IMR-90 (cell line): ENCODE results near the gene UBL3. TPM values are rescaled to one million over a fixed set of nuclear protein-coding genes. Genes with fewer than 3 reads are reported as not detected.

ENCODE experiments used
- ATAC-seq: fragments of 200-7000 bp; cut with Tn5 transposase; 2 replicates; pipeline ENCODE4 v1.9.1; 2020; ENCODE audit warnings: low read depth, mild to moderate bottlenecking, moderate library complexity
- BruUV-seq: library from RNA; stranded (reverse); fragments of 400-500 nt; replicated peaks from 2 replicates; lab custom pipeline; 2021; lab: Mats Ljungman, UMichigan
- CTCF ChIA-PET: fragments of 300-600 bp; formaldehyde crosslinking; extraction: SDS; loops from one replicate; lab custom pipeline; 2021; ENCODE audit warnings: antibody characterized with exemption; lab: Yijun Ruan, JAX
- POLR2A ChIA-PET: fragments of 300-600 bp; sonication (Branson Sonifier 250); formaldehyde crosslinking; loops from one replicate; lab custom pipeline; 2022; ENCODE audit warnings: antibody characterized with exemption; ENCODE audit not compliant: unreplicated experiment; lab: Charles Lee
- DNase-seq: peaks from one replicate; pipeline ENCODE4 v3.0.0; 2013
- H2AFZ ChIP-seq: replicated peaks from 2 replicates; pipeline ENCODE3; 2013; ENCODE audit warnings: low read length, mild to moderate bottlenecking; ENCODE audit not compliant: poor library complexity
- H2AK5ac ChIP-seq: 2 replicates; pipeline ENCODE4 v1.6.1; 2013; ENCODE audit warnings: low read depth, low read length, inconsistent platforms
- H2AK9ac ChIP-seq: replicated peaks from 2 replicates; pipeline ENCODE3; 2013; ENCODE audit warnings: mild to moderate bottlenecking, low read depth, low read length, moderate library complexity; ENCODE audit not compliant: poor library complexity
- H2BK120ac ChIP-seq: 2 replicates; pipeline ENCODE4 v1.6.1; 2013; ENCODE audit warnings: low read depth, low read length, inconsistent platforms
- H2BK15ac ChIP-seq: 3 replicates; pipeline ENCODE4 v1.6.1; 2013; ENCODE audit warnings: low read depth, low read length, inconsistent platforms
- H2BK20ac ChIP-seq: 2 replicates; pipeline ENCODE4 v1.6.1; 2013; ENCODE audit warnings: low read depth, mild to moderate bottlenecking, inconsistent platforms, low read length, moderate library complexity
- H2BK5ac ChIP-seq: 2 replicates; pipeline ENCODE4 v1.6.1; 2013; ENCODE audit warnings: mild to moderate bottlenecking, low read depth, low read length, inconsistent platforms; ENCODE audit not compliant: poor library complexity, severe bottlenecking
- H3K14ac ChIP-seq: replicated peaks from 2 replicates; pipeline ENCODE4 v1.6.1; 2013; ENCODE audit warnings: low read depth, low read length, inconsistent platforms
- H3K18ac ChIP-seq: 2 replicates; pipeline ENCODE4 v1.6.1; 2013; ENCODE audit warnings: low read depth, low read length, control low read depth
- H3K23ac ChIP-seq: 2 replicates; pipeline ENCODE4 v1.6.1; 2013; ENCODE audit warnings: low read depth, low read length, inconsistent platforms
- H3K27ac ChIP-seq: 2 replicates; pipeline ENCODE4 v1.5.1; 2013; ENCODE audit warnings: mild to moderate bottlenecking, control low read depth, low read length; ENCODE audit not compliant: insufficient read depth
- H3K27me3 ChIP-seq: 2 replicates; pipeline ENCODE4 v1.6.1; 2013; ENCODE audit warnings: low read length; ENCODE audit not compliant: control insufficient read depth, insufficient read depth
- H3K36me3 ChIP-seq: 2 replicates; pipeline ENCODE4 v1.6.1; 2013; ENCODE audit warnings: low read length, mixed read lengths; ENCODE audit not compliant: control insufficient read depth, insufficient read depth
- H3K4ac ChIP-seq: 2 replicates; pipeline ENCODE4 v1.6.1; 2013; ENCODE audit warnings: low read depth, low read length, inconsistent platforms
- H3K4me1 ChIP-seq: 2 replicates; pipeline ENCODE4 v1.6.1; 2013; ENCODE audit warnings: low read length, mixed read lengths; ENCODE audit not compliant: control insufficient read depth, insufficient read depth
- H3K4me2 ChIP-seq: 2 replicates; pipeline ENCODE4 v1.6.1; 2013; ENCODE audit warnings: low read depth, mild to moderate bottlenecking, control low read depth, low read length, moderate library complexity
- H3K4me3 ChIP-seq: 2 replicates; pipeline ENCODE4 v1.5.1; 2013; ENCODE audit warnings: low read depth, mild to moderate bottlenecking, control low read depth, low read length, moderate library complexity; ENCODE audit not compliant: insufficient read depth
- H3K56ac ChIP-seq: 2 replicates; pipeline ENCODE4 v1.6.1; 2013; ENCODE audit warnings: low read length, inconsistent platforms; ENCODE audit not compliant: insufficient read depth; ENCODE audit errors: extremely low read depth
- H3K79me1 ChIP-seq, 2 experiments: 2 replicates each; pipeline ENCODE4 v1.6.1; 2013; ENCODE audit warnings: low read length in 2 of 2, inconsistent platforms in 1 of 2, low read depth in 1 of 2
- H3K9ac ChIP-seq: 2 replicates; pipeline ENCODE4 v1.6.1; 2013; ENCODE audit warnings: low read depth, low read length, control low read depth
- H3K9me1 ChIP-seq: 2 replicates; pipeline ENCODE4 v1.6.1; 2013; ENCODE audit warnings: low read length, inconsistent platforms; ENCODE audit not compliant: insufficient read depth
- H3K9me3 ChIP-seq: 2 replicates; pipeline ENCODE4 v1.6.1; 2013; ENCODE audit warnings: low read length; ENCODE audit not compliant: control insufficient read depth, insufficient read depth
- H4K20me1 ChIP-seq: 2 replicates; pipeline ENCODE4 v1.6.1; 2013; ENCODE audit warnings: low read length, inconsistent platforms; ENCODE audit not compliant: insufficient read depth
- H4K5ac ChIP-seq: 2 replicates; pipeline ENCODE4 v1.6.1; 2013; ENCODE audit warnings: mild to moderate bottlenecking, low read depth, low read length, control low read depth
- H4K8ac ChIP-seq, 2 experiments: 2 replicates each; pipeline ENCODE4 v1.6.1; 2013; ENCODE audit warnings: low read depth in 2 of 2, low read length in 2 of 2, control low read depth in 1 of 2, inconsistent platforms in 1 of 2
- H4K91ac ChIP-seq: 2 replicates; pipeline ENCODE4 v1.6.1; 2013; ENCODE audit warnings: low read depth, low read length, inconsistent platforms; ENCODE audit not compliant: insufficient read depth
- BHLHE40 ChIP-seq: fragments of 150-350 bp; IDR thresholded peaks from 2 replicates; pipeline ENCODE4 v1.6.1; 2016; ENCODE audit warnings: mild to moderate bottlenecking, low read depth, low read length
- CHD1 ChIP-seq: IDR thresholded peaks from 2 replicates; pipeline ENCODE4 v1.6.1; 2012; ENCODE audit warnings: low read depth, low read length, improper control_type of control experiment
- ELK1 ChIP-seq: fragments of 150-350 bp; IDR thresholded peaks from 2 replicates; pipeline ENCODE4 v1.6.1; 2016; ENCODE audit warnings: low read depth, mild to moderate bottlenecking, low read length, moderate library complexity, borderline replicate concordance
- MAFK ChIP-seq: IDR thresholded peaks from 2 replicates; pipeline ENCODE4 v1.6.1; 2012; ENCODE audit warnings: low read depth, low read length, improper control_type of control experiment
- MAZ ChIP-seq: IDR thresholded peaks from 2 replicates; pipeline ENCODE4 v1.6.1; 2012; ENCODE audit warnings: low read depth, mild to moderate bottlenecking, low read length, improper control_type of control experiment, moderate library complexity, borderline replicate concordance
- MXI1 ChIP-seq: IDR thresholded peaks from 2 replicates; pipeline ENCODE4 v1.6.1; 2012; ENCODE audit warnings: low read depth, mild to moderate bottlenecking, low read length, moderate library complexity, borderline replicate concordance
- NFE2L2 ChIP-seq: fragments of 150-350 bp; IDR thresholded peaks from 2 replicates; pipeline ENCODE4 v1.6.1; 2016; ENCODE audit warnings: low read depth, mild to moderate bottlenecking, low read length
- POLR2A ChIP-seq: IDR thresholded peaks from 2 replicates; pipeline ENCODE4 v1.6.1; 2012; ENCODE audit warnings: mild to moderate bottlenecking, low read depth, low read length
- RCOR1 ChIP-seq: IDR thresholded peaks from 2 replicates; pipeline ENCODE4 v1.6.1; 2012; ENCODE audit warnings: mild to moderate bottlenecking, low read length, improper control_type of control experiment; ENCODE audit not compliant: insufficient replicate concordance
- SMC3 ChIP-seq: fragments of 150-350 bp; IDR thresholded peaks from 2 replicates; pipeline ENCODE4 v1.6.1; 2016; ENCODE audit warnings: low read depth, mild to moderate bottlenecking, antibody characterized with exemption, low read length, moderate library complexity
- USF2 ChIP-seq: fragments of 150-350 bp; IDR thresholded peaks from 2 replicates; pipeline ENCODE4 v1.6.1; 2017; ENCODE audit warnings: mild to moderate bottlenecking, antibody characterized with exemption, low read length, low read depth
- WGBS, 2 experiments: methylation state at CpG; one replicate each; pipeline versions ENCODE4 v1.1.5 to v1.1.7; 2013; ENCODE audit warnings: missing lambda C conversion rate in 2 of 2; ENCODE audit not compliant: insufficient read length in 1 of 2; ENCODE audit errors: extremely low coverage in 2 of 2; 5-methylcytosine and 5-hydroxymethylcytosine counted together
- dilution Hi-C: fragments of 300-500 bp; cut with HindIII; formaldehyde crosslinking; loops from one replicate; pipeline ENCODE4 v1.14.3; 2018; ENCODE audit warnings: low sequenced_read_pairs; ENCODE audit not compliant: unreplicated experiment
- in situ Hi-C: fragments of 300-500 bp; cut with MboI; formaldehyde crosslinking; loops from 3 replicates; pipeline ENCODE4 v1.14.3; 2019; ENCODE audit warnings: low sequenced_read_pairs, inconsistent platforms, mixed read lengths
- intact Hi-C: fragments of 100-400 bp; cut with micrococcal nuclease; formaldehyde crosslinking; loops from 2 replicates; pipeline ENCODE4 v1.10.0; 2022
- polyA plus RNA-seq, 3 experiments: library from polyadenylated mRNA; depleted of rRNA; stranded (reverse); fragments of >200 nt; gene quantifications; 2 replicates each; pipeline ENCODE4 v1.2.3, GENCODE V29; 2012; ENCODE audit warnings: low replicate concordance in 1 of 3
- total RNA-seq: library from RNA; depleted of rRNA; stranded (reverse); fragments of >200 nt; gene quantifications from 2 replicates; pipeline ENCODE4 v1.2.3, GENCODE V29; 2012

Gene UBL3
- total and polyA plus RNA-seq, 2 of the 4 experiments (the other 2 are of a cell fraction) = 16.0 to 19.9 TPM

- in situ Hi-C loops = no loop called here
- Histone ChIP-seq H3K9ac (no peak overlapping the region), H3K56ac (no peak overlapping the region), H3K4ac (no peak overlapping the region), H4K5ac (no peak overlapping the region), H2BK120ac (no peak overlapping the region), H4K20me1 (peaks cover 24% of the 10 kb centered on the region; the same call in 1 of the 2 replicates), H2AK9ac (no peak overlapping the region), H4K91ac (no peak overlapping the region), H3K9me1 (peaks cover 2% of the 10 kb centered on the region; the same call in 1 of the 2 replicates), H3K9me3 (no peaks in the 10 kb centered on the region), H3K18ac (no peak overlapping the region), H3K4me3 (no peak overlapping the region), H2BK5ac (no peak overlapping the region), H3K4me2 (peak overlapping the region; percentile 12; the same call in 1 of the 2 replicates), H3K14ac (no peak overlapping the region), H4K8ac (no peak overlapping the region), H2BK15ac (no peak overlapping the region), H2AK5ac (no peak overlapping the region), H3K36me3 (no peaks in the 10 kb centered on the region), H2BK20ac (no peak overlapping the region), H3K27ac (no peak overlapping the region), H2AFZ (no peak overlapping the region), H3K79me1 (peaks cover 17 to 44% of the 10 kb centered on the region in 2 experiments; a peak in 3 of 4 replicates), H3K4me1 (peaks cover 2% of the 10 kb centered on the region; the same call in 1 of the 2 replicates), H3K23ac (0 out of 2 replicates have a peak overlapping the region, but pooled peaks have one; percentile 33), H3K27me3 (no peaks in the 10 kb centered on the region)
- CTCF ChIA-PET = no interaction called here
- DNase-seq (peak; percentile 69), ATAC-seq (peak; percentile 92)
- BruUV-seq = no TSS peak
- dilution Hi-C loops = no loop called here
- TF ChIP-seq RCOR1 = no peak
- no peak for TF ChIP-seq MXI1
- TF ChIP-seq ELK1 = no peak
- no peak for TF ChIP-seq BHLHE40
- TF ChIP-seq USF2 = no peak
- no peak for TF ChIP-seq MAFK
- no peak for TF ChIP-seq NFE2L2
- no peak for TF ChIP-seq MAZ
- no peak for TF ChIP-seq CHD1
- no peak for TF ChIP-seq SMC3
- TF ChIP-seq POLR2A = no peak
- POLR2A ChIA-PET = interaction anchor here (0.7 kb wide), 1 partner anchor 56 kb away, joined by 3 read pairs; no protein-coding TSS in a partner anchor
- intact Hi-C loops = loop anchor here (5.0 kb wide), 1 partner anchor 45 kb away; no protein-coding TSS in a partner anchor
- no CpG with 5 or more reads among the region's 5 CpGs for WGBS, 2 experiments
These were observed 58.2 kb downstream of the UBL3 start for GRCh38 chr13:29791997-29792780.
